ENCODE data around the gene NKAPL.

DNA sequence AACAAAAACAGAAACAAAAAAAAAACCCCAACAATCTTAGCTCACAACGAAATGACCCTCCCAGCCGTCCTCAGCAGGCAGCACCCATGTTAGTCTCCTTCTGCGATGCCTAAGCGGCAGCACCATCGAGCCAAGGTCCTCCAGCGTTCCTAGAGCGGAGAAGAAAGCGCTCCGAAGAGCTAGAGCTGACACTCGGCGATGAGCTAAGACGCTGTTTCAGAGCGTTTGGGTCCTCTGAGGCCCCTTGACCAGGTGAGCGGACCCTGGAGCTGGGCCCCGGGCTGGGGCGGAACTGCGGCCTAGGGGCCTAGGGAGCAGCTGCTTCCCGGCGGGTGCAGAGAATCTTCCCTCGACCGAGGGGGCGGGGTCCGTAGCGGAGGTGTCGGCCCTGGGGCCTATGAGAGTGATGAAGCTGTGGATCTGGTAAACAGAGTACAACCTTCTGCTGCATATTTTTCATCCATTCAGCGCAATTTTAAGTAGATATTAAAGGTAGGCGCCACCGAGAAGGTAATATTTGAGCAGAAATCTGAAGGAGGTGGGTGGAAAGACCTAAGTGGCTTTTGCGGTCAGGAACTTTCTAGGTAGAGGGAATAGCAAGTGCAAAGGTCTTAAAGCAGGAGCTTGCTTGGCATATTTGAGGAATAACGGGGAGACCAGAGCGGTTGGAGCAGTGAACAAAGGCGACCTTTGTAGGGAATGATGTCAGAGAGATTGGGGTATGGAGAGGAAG, 8.0 kb downstream of the NKAPL start, which contains the start of gene ZSCAN26:
- TF ChIP-seq, protein P1, sequence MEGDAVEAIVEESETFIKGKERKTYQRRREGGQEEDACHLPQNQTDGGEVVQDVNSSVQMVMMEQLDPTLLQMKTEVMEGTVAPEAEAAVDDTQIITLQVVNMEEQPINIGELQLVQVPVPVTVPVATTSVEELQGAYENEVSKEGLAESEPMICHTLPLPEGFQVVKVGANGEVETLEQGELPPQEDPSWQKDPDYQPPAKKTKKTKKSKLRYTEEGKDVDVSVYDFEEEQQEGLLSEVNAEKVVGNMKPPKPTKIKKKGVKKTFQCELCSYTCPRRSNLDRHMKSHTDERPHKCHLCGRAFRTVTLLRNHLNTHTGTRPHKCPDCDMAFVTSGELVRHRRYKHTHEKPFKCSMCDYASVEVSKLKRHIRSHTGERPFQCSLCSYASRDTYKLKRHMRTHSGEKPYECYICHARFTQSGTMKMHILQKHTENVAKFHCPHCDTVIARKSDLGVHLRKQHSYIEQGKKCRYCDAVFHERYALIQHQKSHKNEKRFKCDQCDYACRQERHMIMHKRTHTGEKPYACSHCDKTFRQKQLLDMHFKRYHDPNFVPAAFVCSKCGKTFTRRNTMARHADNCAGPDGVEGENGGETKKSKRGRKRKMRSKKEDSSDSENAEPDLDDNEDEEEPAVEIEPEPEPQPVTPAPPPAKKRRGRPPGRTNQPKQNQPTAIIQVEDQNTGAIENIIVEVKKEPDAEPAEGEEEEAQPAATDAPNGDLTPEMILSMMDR (optimal IDR thresholded peaks at IDR 0.05 in 1 of 3, IDR thresholded peaks at IDR 0.05 in 1 of 3, conservative IDR thresholded peaks at IDR 0.05 in 1 of 3; ENCODE audit: extremely low read depth in 1 of 3, insufficient read depth in 2 of 3, low read length in 3 of 3), result no peak
- TF ChIP-seq EZH2 (IDR thresholded peaks at IDR 0.05; ENCODE audit: low read length), result no peak
